Liver (tissue), 9 donors: ENCODE measurements around the gene IFIT5. TPM values are rescaled to one million over a fixed set of nuclear protein-coding genes. Genes with fewer than 3 reads are reported as not detected.
A peak's percentile ranks its signal among the peaks of the same experiment; 100 is the strongest.

Experiments used
- DNase-seq: peaks from one replicate; pipeline ENCODE4 v3.0.0-alpha.2; 2017; ENCODE audit warnings: low spot score
- H3K27ac ChIP-seq, 2 donors: one replicate each; pipeline ENCODE4 v1.7.0; 2013; ENCODE audit warnings: inconsistent platforms in 2 of 2, low read length in 2 of 2, control low read depth in 1 of 2, low read depth in 1 of 2, mild to moderate bottlenecking in 1 of 2
- H3K27me3 ChIP-seq, 4 donors: one replicate each; pipeline versions ENCODE4 v1.6.1 to v1.7.0; 2013; ENCODE audit warnings: low read length in 3 of 4, inconsistent platforms in 1 of 4, mild to moderate bottlenecking in 1 of 4, moderate library complexity in 1 of 4; ENCODE audit not compliant: control insufficient read depth in 4 of 4, insufficient read depth in 4 of 4
- H3K36me3 ChIP-seq, 4 donors: one replicate each; pipeline versions ENCODE4 v1.6.1 to v1.7.0; 2013; ENCODE audit warnings: low read length in 3 of 4, mild to moderate bottlenecking in 3 of 4, low read depth in 1 of 4, moderate library complexity in 1 of 4; ENCODE audit not compliant: control insufficient read depth in 4 of 4, insufficient read depth in 3 of 4
- H3K4me1 ChIP-seq, 4 donors: one replicate each; pipeline versions ENCODE4 v1.6.1 to v1.7.0; 2013; ENCODE audit warnings: low read length in 3 of 4, mild to moderate bottlenecking in 3 of 4, moderate library complexity in 1 of 4; ENCODE audit not compliant: control insufficient read depth in 4 of 4, insufficient read depth in 4 of 4
- H3K4me3 ChIP-seq, 3 donors: one replicate each; pipeline versions ENCODE4 v1.6.1 to v1.7.0; 2013; ENCODE audit warnings: low read length in 3 of 3, control low read depth in 1 of 3, low read depth in 1 of 3, mild to moderate bottlenecking in 1 of 3
- H3K9ac ChIP-seq, 2 donors: one replicate each; pipeline ENCODE4 v1.7.0; 2013; ENCODE audit warnings: low read length in 2 of 2, mild to moderate bottlenecking in 2 of 2, moderate library complexity in 2 of 2, control low read depth in 1 of 2, low read depth in 1 of 2
- H3K9me3 ChIP-seq, 4 donors: one replicate each; pipeline versions ENCODE4 v1.6.1 to v1.7.0; 2013; ENCODE audit warnings: low read length in 3 of 4; ENCODE audit not compliant: control insufficient read depth in 4 of 4
- ATF3 ChIP-seq: IDR thresholded peaks from 2 replicates; pipeline ENCODE4 v1.6.1; 2016; ENCODE audit warnings: antibody characterized with exemption
- CTCF ChIP-seq: fragments of 150-350 bp; IDR thresholded peaks from 2 replicates; pipeline ENCODE4 v1.5.1; 2017; ENCODE audit warnings: improper control_type of control experiment, low read depth, low read length; ENCODE audit not compliant: missing input control
- EGR1 ChIP-seq, 2 donors: IDR thresholded peaks; 2 replicates each; pipeline ENCODE4 v1.6.1; 2016 to 2018; ENCODE audit warnings: antibody characterized with exemption in 2 of 2, low read depth in 2 of 2
- FOXA1 ChIP-seq: IDR thresholded peaks from 2 replicates; pipeline ENCODE4 v1.6.1; 2016; ENCODE audit warnings: antibody characterized with exemption
- FOXA2 ChIP-seq: IDR thresholded peaks from 2 replicates; pipeline ENCODE4 v1.6.1; 2016; ENCODE audit warnings: antibody characterized with exemption
- GABPA ChIP-seq, 2 donors: IDR thresholded peaks in 1 of 2; conservative IDR thresholded peaks in 1 of 2; 2 replicates each; pipeline ENCODE4 v1.6.1; 2016; ENCODE audit warnings: antibody characterized with exemption in 2 of 2, mild to moderate bottlenecking in 1 of 2, moderate library complexity in 1 of 2
- HNF4A ChIP-seq, 2 donors: conservative IDR thresholded peaks; 2 replicates each; pipeline ENCODE4 v1.6.1; 2016; ENCODE audit warnings: antibody characterized with exemption in 2 of 2, mild to moderate bottlenecking in 2 of 2
- HNF4G ChIP-seq: IDR thresholded peaks from 2 replicates; pipeline ENCODE4 v1.6.1; 2016; ENCODE audit warnings: antibody characterized with exemption
- JUND ChIP-seq, 2 donors: IDR thresholded peaks; 2 replicates each; pipeline ENCODE4 v1.6.1; 2016; ENCODE audit warnings: antibody characterized with exemption in 2 of 2
- NR2F2 ChIP-seq: IDR thresholded peaks from 2 replicates; pipeline ENCODE4 v1.6.1; 2016; ENCODE audit warnings: antibody characterized with exemption
- RAD21 ChIP-seq, 2 donors: IDR thresholded peaks; 2 replicates each; pipeline ENCODE4 v1.6.1; 2016; ENCODE audit warnings: antibody characterized with exemption in 2 of 2, mild to moderate bottlenecking in 2 of 2
- RXRA ChIP-seq, 2 donors: IDR thresholded peaks; 2 replicates each; pipeline ENCODE4 v1.6.1; 2017 to 2018; ENCODE audit warnings: antibody characterized with exemption in 2 of 2, mild to moderate bottlenecking in 1 of 2
- SP1 ChIP-seq: IDR thresholded peaks from 2 replicates; pipeline ENCODE4 v1.6.1; 2018; ENCODE audit warnings: antibody characterized with exemption, mild to moderate bottlenecking
- TAF1 ChIP-seq: conservative IDR thresholded peaks from 2 replicates; pipeline ENCODE4 v1.6.1; 2016; ENCODE audit warnings: antibody characterized with exemption, mild to moderate bottlenecking
- YY1 ChIP-seq: IDR thresholded peaks from 2 replicates; pipeline ENCODE4 v1.6.1; 2016; ENCODE audit warnings: antibody characterized with exemption, mild to moderate bottlenecking
- ZBTB33 ChIP-seq: IDR thresholded peaks from 2 replicates; pipeline ENCODE4 v1.6.1; 2016; ENCODE audit warnings: antibody characterized with exemption
- WGBS: extraction: QIAGEN DNeasy Blood & Tissue Kit; methylation state at CpG from one replicate; pipeline ENCODE4 v1.1.7; 2013; 5-methylcytosine and 5-hydroxymethylcytosine counted together
- polyA plus RNA-seq, 2 donors: library from polyadenylated mRNA; stranded (reverse) in 1 of 2; unstranded in 1 of 2; fragments of 200-250 nt in 1 of 2; fragments of >200 nt in 1 of 2; fragmentation: Nextera tagmentation in 1 of 2; extraction: Ambion mirVana in 1 of 2; gene quantifications; one replicate each; pipeline versions ENCODE4 v1.2.1 to v1.2.3, GENCODE V29; 2013 to 2015
- total RNA-seq, 2 donors: library from RNA; depleted of rRNA; stranded (reverse); fragments of >200 nt; gene quantifications; one replicate each; pipeline ENCODE4 v1.2.3, GENCODE V29; 2014
- TF ChIP-seq, protein P1 (sequence below): IDR thresholded peaks from 2 replicates; pipeline ENCODE4 v1.6.1; 2016; ENCODE audit warnings: antibody characterized with exemption, mild to moderate bottlenecking
- TF ChIP-seq, protein P2 (sequence below): IDR thresholded peaks from 2 replicates; pipeline ENCODE4 v1.6.1; 2016; ENCODE audit warnings: antibody characterized with exemption
- donor health status: healthy.
- donor health status: healthy.
- donor health status: healthy.
- donor health status: healthy.
- donor health status: healthy.

Gene IFIT5
- total and polyA plus RNA-seq, 4 donors: 5.0 to 10.7 (median 6.7) TPM

DNA sequence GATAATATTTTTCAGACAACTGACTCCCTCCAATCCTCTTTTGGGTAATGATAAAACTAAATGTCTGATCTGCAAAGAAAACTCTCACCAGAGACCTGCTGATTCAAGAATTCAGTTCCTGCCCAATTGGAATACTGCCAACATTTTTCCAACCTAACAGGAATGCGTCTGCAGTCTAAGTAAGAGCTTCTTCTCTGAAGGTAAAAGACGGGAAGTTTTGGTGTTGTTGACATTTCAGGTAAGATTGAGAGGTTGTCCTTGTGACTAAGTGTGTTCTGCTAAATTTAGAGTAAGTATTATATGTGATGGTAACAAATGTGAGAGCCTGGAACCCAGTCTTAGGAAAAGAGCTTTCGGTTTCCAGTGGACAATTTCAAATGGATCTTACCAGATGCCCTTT lies 17.6 kb downstream of the IFIT5 start:
- no peaks in the 10 kb centered on the region for H3K9me3 ChIP-seq
- no peak for DNase-seq
- H3K36me3 ChIP-seq: no peaks in the 10 kb centered on the region
- H3K4me1 ChIP-seq: peaks cover 0 to 2% (median 0%) of the 10 kb centered on the region in 4 donors
- no peak overlapping the region for H3K4me3 ChIP-seq
- no peaks in the 10 kb centered on the region for H3K27me3 ChIP-seq
- no peak overlapping the region for H3K9ac ChIP-seq
- 56% methylated on average over 3 of the region's 3 CpGs for whole genome bisulfite sequencing
- TF ChIP-seq RAD21 (IDR thresholded peaks at IDR 0.05): peak in 1 of 2 donors; percentile 9
- no peak for TF ChIP-seq FOXA1
- H3K27ac ChIP-seq: no peak overlapping the region

- 94% methylated on average over 4 of the region's 4 CpGs for WGBS
- H3K9me3 ChIP-seq: no peaks in the 10 kb centered on the region
- no peak for TF ChIP-seq JUND (IDR thresholded peaks at IDR 0.05)
- TF ChIP-seq FOXA2: no peak
- TF ChIP-seq ZBTB33: no peak
- no peak for TF ChIP-seq ATF3
- TF ChIP-seq EGR1 (IDR thresholded peaks at IDR 0.05; ENCODE audit: low read depth in 2 of 2): no peak
- TF ChIP-seq YY1: no peak
- no peak for TF ChIP-seq GABPA (IDR thresholded peaks at IDR 0.05 in 1 of 2, conservative IDR thresholded peaks at IDR 0.05 in 1 of 2)
- TF ChIP-seq, protein P1, sequence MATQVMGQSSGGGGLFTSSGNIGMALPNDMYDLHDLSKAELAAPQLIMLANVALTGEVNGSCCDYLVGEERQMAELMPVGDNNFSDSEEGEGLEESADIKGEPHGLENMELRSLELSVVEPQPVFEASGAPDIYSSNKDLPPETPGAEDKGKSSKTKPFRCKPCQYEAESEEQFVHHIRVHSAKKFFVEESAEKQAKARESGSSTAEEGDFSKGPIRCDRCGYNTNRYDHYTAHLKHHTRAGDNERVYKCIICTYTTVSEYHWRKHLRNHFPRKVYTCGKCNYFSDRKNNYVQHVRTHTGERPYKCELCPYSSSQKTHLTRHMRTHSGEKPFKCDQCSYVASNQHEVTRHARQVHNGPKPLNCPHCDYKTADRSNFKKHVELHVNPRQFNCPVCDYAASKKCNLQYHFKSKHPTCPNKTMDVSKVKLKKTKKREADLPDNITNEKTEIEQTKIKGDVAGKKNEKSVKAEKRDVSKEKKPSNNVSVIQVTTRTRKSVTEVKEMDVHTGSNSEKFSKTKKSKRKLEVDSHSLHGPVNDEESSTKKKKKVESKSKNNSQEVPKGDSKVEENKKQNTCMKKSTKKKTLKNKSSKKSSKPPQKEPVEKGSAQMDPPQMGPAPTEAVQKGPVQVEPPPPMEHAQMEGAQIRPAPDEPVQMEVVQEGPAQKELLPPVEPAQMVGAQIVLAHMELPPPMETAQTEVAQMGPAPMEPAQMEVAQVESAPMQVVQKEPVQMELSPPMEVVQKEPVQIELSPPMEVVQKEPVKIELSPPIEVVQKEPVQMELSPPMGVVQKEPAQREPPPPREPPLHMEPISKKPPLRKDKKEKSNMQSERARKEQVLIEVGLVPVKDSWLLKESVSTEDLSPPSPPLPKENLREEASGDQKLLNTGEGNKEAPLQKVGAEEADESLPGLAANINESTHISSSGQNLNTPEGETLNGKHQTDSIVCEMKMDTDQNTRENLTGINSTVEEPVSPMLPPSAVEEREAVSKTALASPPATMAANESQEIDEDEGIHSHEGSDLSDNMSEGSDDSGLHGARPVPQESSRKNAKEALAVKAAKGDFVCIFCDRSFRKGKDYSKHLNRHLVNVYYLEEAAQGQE: no peak
- TF ChIP-seq TAF1: no peak
- no peak for TF ChIP-seq HNF4G
- TF ChIP-seq, protein P2, sequence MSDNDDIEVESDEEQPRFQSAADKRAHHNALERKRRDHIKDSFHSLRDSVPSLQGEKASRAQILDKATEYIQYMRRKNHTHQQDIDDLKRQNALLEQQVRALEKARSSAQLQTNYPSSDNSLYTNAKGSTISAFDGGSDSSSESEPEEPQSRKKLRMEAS: no peak
- no peak for TF ChIP-seq RXRA (IDR thresholded peaks at IDR 0.05)
- no peak for TF ChIP-seq RAD21 (IDR thresholded peaks at IDR 0.05)
- no peak for TF ChIP-seq CTCF
- no peak for TF ChIP-seq HNF4A (conservative IDR thresholded peaks at IDR 0.05)
- no peak for TF ChIP-seq NR2F2
- no peak for TF ChIP-seq SP1
- no peak for TF ChIP-seq FOXA1
- H3K36me3 ChIP-seq: no peaks in the 10 kb centered on the region
- H3K27me3 ChIP-seq: no peaks in the 10 kb centered on the region
- H3K9ac ChIP-seq: no peak overlapping the region
- DNase-seq: no peak
- H3K4me3 ChIP-seq: no peak overlapping the region
- peaks cover 0 to 8% (median 5%) of the 10 kb centered on the region in 4 donors for H3K4me1 ChIP-seq
- H3K27ac ChIP-seq: no peak overlapping the region
These were observed 24.2 kb downstream of the IFIT5 start for GRCh38 chr10:89438525-89438924.
